ENCODE measurements around the gene C13orf42.

DNA sequence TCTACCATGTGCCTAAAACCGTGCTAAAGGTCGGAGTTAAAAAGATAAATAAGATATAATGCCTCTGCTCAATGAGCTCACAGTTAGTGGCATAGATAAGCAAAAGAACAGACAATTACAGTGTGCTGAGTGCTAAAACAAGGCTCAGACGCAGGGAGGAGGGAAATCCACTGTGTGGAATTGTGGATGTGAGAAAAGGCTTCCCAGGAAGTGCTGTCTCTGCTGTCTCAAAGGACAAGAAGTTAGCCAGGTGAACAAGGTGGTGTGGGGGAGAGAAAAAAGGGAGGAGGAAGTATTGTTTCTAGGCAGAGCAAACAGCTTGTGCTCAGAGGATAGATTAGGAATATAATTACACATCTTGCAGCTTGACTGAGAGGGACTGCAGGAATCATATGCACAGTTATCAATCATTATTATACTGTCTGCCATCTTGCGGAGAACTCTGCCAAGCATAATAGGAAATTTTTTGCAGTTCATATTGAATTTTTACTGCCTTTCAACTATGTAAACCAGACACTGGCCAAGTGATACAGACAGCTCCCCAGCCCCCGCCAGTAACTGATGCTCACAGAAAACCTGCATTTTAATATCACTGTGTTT lies 9.3 kb downstream of the C13orf42 start:
- TF ChIP-seq, protein P1, sequence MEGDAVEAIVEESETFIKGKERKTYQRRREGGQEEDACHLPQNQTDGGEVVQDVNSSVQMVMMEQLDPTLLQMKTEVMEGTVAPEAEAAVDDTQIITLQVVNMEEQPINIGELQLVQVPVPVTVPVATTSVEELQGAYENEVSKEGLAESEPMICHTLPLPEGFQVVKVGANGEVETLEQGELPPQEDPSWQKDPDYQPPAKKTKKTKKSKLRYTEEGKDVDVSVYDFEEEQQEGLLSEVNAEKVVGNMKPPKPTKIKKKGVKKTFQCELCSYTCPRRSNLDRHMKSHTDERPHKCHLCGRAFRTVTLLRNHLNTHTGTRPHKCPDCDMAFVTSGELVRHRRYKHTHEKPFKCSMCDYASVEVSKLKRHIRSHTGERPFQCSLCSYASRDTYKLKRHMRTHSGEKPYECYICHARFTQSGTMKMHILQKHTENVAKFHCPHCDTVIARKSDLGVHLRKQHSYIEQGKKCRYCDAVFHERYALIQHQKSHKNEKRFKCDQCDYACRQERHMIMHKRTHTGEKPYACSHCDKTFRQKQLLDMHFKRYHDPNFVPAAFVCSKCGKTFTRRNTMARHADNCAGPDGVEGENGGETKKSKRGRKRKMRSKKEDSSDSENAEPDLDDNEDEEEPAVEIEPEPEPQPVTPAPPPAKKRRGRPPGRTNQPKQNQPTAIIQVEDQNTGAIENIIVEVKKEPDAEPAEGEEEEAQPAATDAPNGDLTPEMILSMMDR (IDR thresholded peaks at IDR 0.05; ENCODE audit: low read depth, low read length), result no peak
- TF ChIP-seq POLR2A (IDR thresholded peaks at IDR 0.05; ENCODE audit: extremely low read depth, insufficient read length) (no peak), MYC (IDR thresholded peaks at IDR 0.05; ENCODE audit: low read depth, low read length) (no peak)
- TF ChIP-seq, protein P2, sequence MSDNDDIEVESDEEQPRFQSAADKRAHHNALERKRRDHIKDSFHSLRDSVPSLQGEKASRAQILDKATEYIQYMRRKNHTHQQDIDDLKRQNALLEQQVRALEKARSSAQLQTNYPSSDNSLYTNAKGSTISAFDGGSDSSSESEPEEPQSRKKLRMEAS (IDR thresholded peaks at IDR 0.05; ENCODE audit: low read depth, low read length), result no peak
